Measurements from ENCODE around the gene TSPAN9.

DNA sequence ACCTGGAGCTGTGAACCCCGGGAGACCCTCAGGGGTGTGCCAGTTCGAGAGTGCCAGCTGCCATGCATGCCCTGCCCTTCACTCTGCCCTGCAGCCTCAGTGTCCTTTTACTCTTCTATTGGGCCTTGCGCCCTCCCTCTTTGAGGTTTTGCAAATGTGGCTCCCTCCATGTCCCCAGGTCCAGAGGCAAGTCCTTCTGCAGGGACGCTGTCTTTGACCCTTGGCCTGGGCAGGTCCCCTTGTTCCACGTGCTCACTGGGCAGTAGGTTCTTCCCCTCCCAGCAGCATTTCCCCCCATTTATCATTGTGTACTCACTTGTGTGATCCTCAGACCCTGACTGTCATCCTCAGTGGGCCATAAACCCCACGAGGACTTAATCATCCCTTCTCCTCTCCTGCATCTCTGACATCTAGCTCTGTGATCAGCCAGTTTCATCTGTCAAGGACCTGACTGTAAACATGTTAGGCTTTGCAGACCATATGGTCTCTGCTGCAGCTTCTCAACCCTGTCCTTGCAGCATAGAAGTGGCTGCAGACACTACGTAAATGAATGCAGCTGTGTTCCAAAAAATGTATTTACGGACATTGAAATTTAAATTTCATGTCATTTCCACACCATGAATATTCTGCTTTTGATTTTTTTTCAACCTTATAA lies 36.6 kb downstream of the TSPAN9 start:
- TF ChIP-seq, protein P1, sequence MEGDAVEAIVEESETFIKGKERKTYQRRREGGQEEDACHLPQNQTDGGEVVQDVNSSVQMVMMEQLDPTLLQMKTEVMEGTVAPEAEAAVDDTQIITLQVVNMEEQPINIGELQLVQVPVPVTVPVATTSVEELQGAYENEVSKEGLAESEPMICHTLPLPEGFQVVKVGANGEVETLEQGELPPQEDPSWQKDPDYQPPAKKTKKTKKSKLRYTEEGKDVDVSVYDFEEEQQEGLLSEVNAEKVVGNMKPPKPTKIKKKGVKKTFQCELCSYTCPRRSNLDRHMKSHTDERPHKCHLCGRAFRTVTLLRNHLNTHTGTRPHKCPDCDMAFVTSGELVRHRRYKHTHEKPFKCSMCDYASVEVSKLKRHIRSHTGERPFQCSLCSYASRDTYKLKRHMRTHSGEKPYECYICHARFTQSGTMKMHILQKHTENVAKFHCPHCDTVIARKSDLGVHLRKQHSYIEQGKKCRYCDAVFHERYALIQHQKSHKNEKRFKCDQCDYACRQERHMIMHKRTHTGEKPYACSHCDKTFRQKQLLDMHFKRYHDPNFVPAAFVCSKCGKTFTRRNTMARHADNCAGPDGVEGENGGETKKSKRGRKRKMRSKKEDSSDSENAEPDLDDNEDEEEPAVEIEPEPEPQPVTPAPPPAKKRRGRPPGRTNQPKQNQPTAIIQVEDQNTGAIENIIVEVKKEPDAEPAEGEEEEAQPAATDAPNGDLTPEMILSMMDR (IDR thresholded peaks at IDR 0.05) = no peak
- no peak for TF ChIP-seq EP300 (IDR thresholded peaks at IDR 0.05)
- TF ChIP-seq POLR2A (IDR thresholded peaks at IDR 0.05) = no peak

Measured in suprapubic skin (tissue), 3 donors.